Type B pancreatic cell (in vitro differentiated cells): ENCODE measurements around the gene CYBA. TPM values are rescaled to one million over a fixed set of nuclear protein-coding genes. Genes with fewer than 3 reads are reported as not detected.

Experiments
- DNase-seq: peaks from one replicate; pipeline ENCODE4 v3.0.0; 2021; ENCODE audit warnings: mixed read lengths; ENCODE audit not compliant: unreplicated experiment; ENCODE audit errors: extremely low spot score
- H3K27ac Mint-ChIP-seq: 2 replicates; pipeline ENCODE4 v1.8.0; 2021; ENCODE audit warnings: mild to moderate bottlenecking, mixed read lengths
- H3K27me3 Mint-ChIP-seq: 2 replicates; pipeline ENCODE4 v1.8.0; 2021; ENCODE audit warnings: mixed read lengths
- H3K36me3 Mint-ChIP-seq: 2 replicates; pipeline ENCODE4 v1.8.0; 2021; ENCODE audit warnings: mixed read lengths
- H3K4me1 Mint-ChIP-seq: one replicate; pipeline ENCODE4 v1.8.0; 2021; ENCODE audit warnings: mixed read lengths; ENCODE audit not compliant: unreplicated experiment
- H3K4me3 Mint-ChIP-seq: 2 replicates; pipeline ENCODE4 v1.8.0; 2021; ENCODE audit warnings: mild to moderate bottlenecking, mixed read lengths
- H3K9me3 Mint-ChIP-seq: 2 replicates; pipeline ENCODE4 v1.8.0; 2021; ENCODE audit warnings: mixed read lengths
- CTCF ChIP-seq: fragments of 200-600 bp; sonication (generic); conservative IDR thresholded peaks from 2 replicates; pipeline ENCODE4 v1.5.0; 2021; ENCODE audit warnings: antibody characterized with exemption, mild to moderate bottlenecking
- total RNA-seq: library from RNA; stranded (reverse); gene quantifications from 2 replicates; pipeline ENCODE4 v1.2.1, GENCODE V29; 2021; ENCODE audit warnings: low replicate concordance

The CYBA gene
- total RNA-seq, 1 donor from 2014 or later, result 120 TPM

GRCh38 chr16:88640498-88641247 lies 10.2 kb downstream of the CYBA start:
- no peak overlapping the region for H3K4me3 Mint-ChIP-seq
- peaks cover 18% of the 10 kb centered on the region for H3K27me3 Mint-ChIP-seq
- H3K27ac Mint-ChIP-seq, result peak overlapping the region; percentile 64
- no peaks in the 10 kb centered on the region for H3K36me3 Mint-ChIP-seq
- no peaks in the 10 kb centered on the region for H3K9me3 Mint-ChIP-seq
- no peak for DNase-seq
- no peak for TF ChIP-seq CTCF
- peaks cover 9% of the 10 kb centered on the region for H3K4me1 Mint-ChIP-seq

GRCh38 chr16:88640039-88640495 lies 10.8 kb downstream of the CYBA start:
- H3K27me3 Mint-ChIP-seq, result peaks cover 21% of the 10 kb centered on the region
- H3K4me1 Mint-ChIP-seq, result peaks cover 6% of the 10 kb centered on the region
- peak overlapping the region; percentile 64 for H3K27ac Mint-ChIP-seq
- H3K9me3 Mint-ChIP-seq, result no peaks in the 10 kb centered on the region
- DNase-seq, result no peak
- H3K4me3 Mint-ChIP-seq, result no peak overlapping the region
- no peaks in the 10 kb centered on the region for H3K36me3 Mint-ChIP-seq
- no peak for TF ChIP-seq CTCF

GRCh38 chr16:88639231-88640038 lies 11.4 kb downstream of the CYBA start:
- Mint-ChIP-seq H3K27me3 (peaks cover 22% of the 10 kb centered on the region), H3K9me3 (no peaks in the 10 kb centered on the region), H3K4me1 (peaks cover 5% of the 10 kb centered on the region), H3K4me3 (no peak overlapping the region), H3K27ac (no peak overlapping the region), H3K36me3 (no peaks in the 10 kb centered on the region)
- no peak for DNase-seq
- TF ChIP-seq CTCF, result no peak

- no peaks in the 10 kb centered on the region for H3K36me3 Mint-ChIP-seq
- TF ChIP-seq CTCF, result no peak
- peaks cover 5% of the 10 kb centered on the region for H3K4me1 Mint-ChIP-seq
- no peak within 1 kb of the TSS for H3K4me3 Mint-ChIP-seq
- H3K9me3 Mint-ChIP-seq, result no peaks in the 10 kb centered on the region
- H3K27ac Mint-ChIP-seq, result no peak within 1 kb of the TSS
- peaks cover 22% of the 10 kb centered on the region for H3K27me3 Mint-ChIP-seq
- DNase-seq, result no peak
Observed at GRCh38 chr16:88638323-88639230, 12.3 kb downstream of the CYBA start, which contains the start of gene IL17C. IL17C (plus strand) TSS chr16:88638572; CDS start chr16:88638642, 70 bp downstream.
